ENCODE measurements around the gene GABRG3.

DNA sequence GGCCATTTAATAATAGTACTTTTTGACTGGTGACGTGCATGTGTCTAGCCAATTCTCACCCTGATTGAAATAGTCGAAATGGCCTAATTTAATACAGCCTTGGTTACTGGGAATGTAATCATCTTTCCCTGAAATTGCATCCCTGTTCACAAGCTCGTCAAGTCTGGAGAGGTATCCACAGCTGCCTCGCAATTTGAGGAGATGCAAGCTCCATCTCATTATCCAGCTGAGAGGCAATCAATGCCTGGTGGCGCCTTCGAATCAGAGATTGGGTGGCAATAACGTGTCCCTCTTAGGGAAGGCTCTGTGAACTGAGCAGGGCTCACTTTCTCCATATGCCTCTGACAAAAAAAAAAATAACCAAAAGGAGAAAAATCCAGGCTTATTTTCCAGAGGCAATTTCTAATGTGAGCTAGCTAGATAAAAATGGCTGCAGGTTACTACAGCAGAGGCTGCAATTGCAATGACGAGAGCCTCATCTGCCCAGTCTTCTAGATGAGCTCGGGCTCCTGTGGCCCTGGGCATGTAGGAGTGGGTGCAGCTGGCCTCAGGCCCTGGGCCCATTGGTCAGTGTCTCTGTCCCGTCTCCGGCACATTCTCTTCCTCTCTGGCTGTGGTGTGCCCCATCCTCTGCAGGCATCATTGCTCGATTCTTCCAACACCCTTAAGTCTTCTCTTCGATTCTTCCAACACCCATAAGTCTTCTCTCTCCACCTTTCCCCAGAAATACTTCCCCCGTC lies 487.5 kb downstream of the GABRG3 start:
- TF ChIP-seq, protein P1, sequence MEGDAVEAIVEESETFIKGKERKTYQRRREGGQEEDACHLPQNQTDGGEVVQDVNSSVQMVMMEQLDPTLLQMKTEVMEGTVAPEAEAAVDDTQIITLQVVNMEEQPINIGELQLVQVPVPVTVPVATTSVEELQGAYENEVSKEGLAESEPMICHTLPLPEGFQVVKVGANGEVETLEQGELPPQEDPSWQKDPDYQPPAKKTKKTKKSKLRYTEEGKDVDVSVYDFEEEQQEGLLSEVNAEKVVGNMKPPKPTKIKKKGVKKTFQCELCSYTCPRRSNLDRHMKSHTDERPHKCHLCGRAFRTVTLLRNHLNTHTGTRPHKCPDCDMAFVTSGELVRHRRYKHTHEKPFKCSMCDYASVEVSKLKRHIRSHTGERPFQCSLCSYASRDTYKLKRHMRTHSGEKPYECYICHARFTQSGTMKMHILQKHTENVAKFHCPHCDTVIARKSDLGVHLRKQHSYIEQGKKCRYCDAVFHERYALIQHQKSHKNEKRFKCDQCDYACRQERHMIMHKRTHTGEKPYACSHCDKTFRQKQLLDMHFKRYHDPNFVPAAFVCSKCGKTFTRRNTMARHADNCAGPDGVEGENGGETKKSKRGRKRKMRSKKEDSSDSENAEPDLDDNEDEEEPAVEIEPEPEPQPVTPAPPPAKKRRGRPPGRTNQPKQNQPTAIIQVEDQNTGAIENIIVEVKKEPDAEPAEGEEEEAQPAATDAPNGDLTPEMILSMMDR (IDR thresholded peaks at IDR 0.05; ENCODE audit: insufficient read depth, low read length, poor library complexity, severe bottlenecking): no peak
- TF ChIP-seq EZH2phosphoT487 (conservative IDR thresholded peaks at IDR 0.05; ENCODE audit: low read length): no peak
